Measurements from ENCODE around the gene PFKL. TPM values are rescaled to one million over a fixed set of nuclear protein-coding genes. Genes with fewer than 3 reads are reported as not detected.

PFKL gene
- total RNA-seq, 2 donors from 2014 or later = 99.4 to 235 TPM

- TF ChIP-seq POLR2AphosphoS5 (IDR thresholded peaks at IDR 0.05) = no peak
- TF ChIP-seq POLR2A (IDR thresholded peaks at IDR 0.05) = no peak
- Histone ChIP-seq H3K27me3 (replicated peaks; ENCODE audit: insufficient read depth) (no peaks in the 10 kb centered on the region), H3K9me3 (no peaks in the 10 kb centered on the region), H3K4me1 (replicated peaks) (no peaks in the 10 kb centered on the region), H3K4me3 (no peak overlapping the region), H3K27ac (no peak overlapping the region), H3K36me3 (peaks cover 14 to 16% of the 10 kb centered on the region in 2 donors)
- no peak for DNase-seq (ENCODE audit: low spot score)
- 93% methylated on average over 19 of the region's 19 CpGs for WGBS
- intact Hi-C loops (cut with DNase I) = no loop called here
These were observed 12.9 kb downstream of the PFKL start for GRCh38 chr21:44312716-44313115.

- TF ChIP-seq POLR2A (IDR thresholded peaks at IDR 0.05) = no peak
- no peak for TF ChIP-seq POLR2AphosphoS5 (IDR thresholded peaks at IDR 0.05)
- TF ChIP-seq CTCF (IDR thresholded peaks at IDR 0.05) = no peak
- peaks cover 14 to 16% of the 10 kb centered on the region in 2 donors for H3K36me3 ChIP-seq
These were observed 13.6 kb downstream of the PFKL start for GRCh38 chr21:44313451-44313850.

GRCh38 chr21:44314128-44314527, 14.3 kb downstream of the PFKL start:
- Histone ChIP-seq H3K27me3 (replicated peaks; ENCODE audit: insufficient read depth) (no peaks in the 10 kb centered on the region), H3K9me3 (no peaks in the 10 kb centered on the region), H3K4me3 (no peak overlapping the region), H3K4me1 (replicated peaks) (no peaks in the 10 kb centered on the region), H3K36me3 (peaks cover 14 to 16% of the 10 kb centered on the region in 2 donors), H3K27ac (no peak overlapping the region)
- intact Hi-C loops (cut with DNase I) = no loop called here
- TF ChIP-seq POLR2AphosphoS5 (IDR thresholded peaks at IDR 0.05) (no peak), CTCF (IDR thresholded peaks at IDR 0.05) (no peak), POLR2A (IDR thresholded peaks at IDR 0.05) (no peak)
- 86% methylated on average over 15 of the region's 15 CpGs for WGBS
- no peak for DNase-seq (ENCODE audit: low spot score)

More at GRCh38 chr21:44313451-44313850, 13.6 kb downstream of the PFKL start:
- no peak overlapping the region for H3K4me3 ChIP-seq
- intact Hi-C loops (cut with DNase I) = no loop called here
- no peaks in the 10 kb centered on the region for H3K27me3 ChIP-seq (replicated peaks; ENCODE audit: insufficient read depth)
- no peak overlapping the region for H3K27ac ChIP-seq
- H3K4me1 ChIP-seq (replicated peaks) = no peaks in the 10 kb centered on the region
- 81% methylated on average over 13 of the region's 13 CpGs for WGBS
- H3K9me3 ChIP-seq = no peaks in the 10 kb centered on the region
- DNase-seq (ENCODE audit: low spot score) = no peak

- no peak for DNase-seq (ENCODE audit: low spot score)
- peaks cover 16 to 18% of the 10 kb centered on the region in 2 donors for H3K36me3 ChIP-seq
- intact Hi-C loops (cut with DNase I) = no loop called here
- no peak overlapping the region for H3K4me3 ChIP-seq
- no peak overlapping the region for H3K27ac ChIP-seq
- no peaks in the 10 kb centered on the region for H3K4me1 ChIP-seq (replicated peaks)
- no peaks in the 10 kb centered on the region for H3K9me3 ChIP-seq
- 96% methylated on average over 5 of the region's 11 CpGs for WGBS
- no peaks in the 10 kb centered on the region for H3K27me3 ChIP-seq (replicated peaks; ENCODE audit: insufficient read depth)
- TF ChIP-seq POLR2A (IDR thresholded peaks at IDR 0.05) = no peak
- no peak for TF ChIP-seq CTCF (IDR thresholded peaks at IDR 0.05)
- no peak for TF ChIP-seq POLR2AphosphoS5 (IDR thresholded peaks at IDR 0.05)
These were observed 14.7 kb downstream of the PFKL start for GRCh38 chr21:44314561-44314960.

DNA sequence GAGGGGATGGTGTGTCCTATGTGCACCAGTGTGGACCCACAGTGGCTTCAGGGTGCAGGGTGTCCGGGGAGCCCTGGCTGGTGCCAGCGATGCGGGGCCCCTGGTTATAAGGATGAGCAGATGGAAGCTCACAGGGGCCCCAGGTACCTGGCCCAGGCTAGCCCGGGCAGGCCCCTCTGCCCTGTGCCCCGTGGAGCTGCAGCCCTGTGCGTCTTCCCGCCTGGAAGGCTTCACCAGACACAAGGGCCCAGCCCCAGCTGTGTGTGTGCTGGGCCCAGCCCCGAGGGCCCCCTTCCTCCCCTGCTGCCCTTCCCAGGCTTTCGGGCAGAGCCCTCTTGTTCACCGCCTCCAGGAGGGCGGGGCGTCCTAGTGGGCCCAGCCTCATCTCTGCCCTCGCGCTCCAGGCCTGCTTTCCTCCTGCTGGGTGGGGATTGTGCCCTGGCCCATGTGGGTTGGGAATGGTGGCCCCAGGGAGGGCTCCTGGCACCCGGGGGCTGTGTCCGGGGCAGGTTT, 15.9 kb downstream of the PFKL start:
- no peak for DNase-seq (ENCODE audit: low spot score)
- Histone ChIP-seq H3K4me1 (replicated peaks) (no peaks in the 10 kb centered on the region), H3K4me3 (no peak overlapping the region), H3K27me3 (replicated peaks; ENCODE audit: insufficient read depth) (no peaks in the 10 kb centered on the region), H3K9me3 (no peaks in the 10 kb centered on the region), H3K27ac (no peak overlapping the region), H3K36me3 (peaks cover 19 to 24% of the 10 kb centered on the region in 2 donors)
- WGBS = 84% methylated on average over 10 of the region's 16 CpGs
- TF ChIP-seq POLR2AphosphoS5 (IDR thresholded peaks at IDR 0.05) (no peak), CTCF (IDR thresholded peaks at IDR 0.05) (no peak), POLR2A (IDR thresholded peaks at IDR 0.05) (no peak)
- intact Hi-C loops (cut with DNase I) = no loop called here
